ENCODE data around the gene TMEM60. TPM values are rescaled to one million over a fixed set of nuclear protein-coding genes. Genes with fewer than 3 reads are reported as not detected.

The TMEM60 gene
- total and polyA plus RNA-seq, 4 donors: 4.9 to 16.7 (median 9.8) TPM

DNA sequence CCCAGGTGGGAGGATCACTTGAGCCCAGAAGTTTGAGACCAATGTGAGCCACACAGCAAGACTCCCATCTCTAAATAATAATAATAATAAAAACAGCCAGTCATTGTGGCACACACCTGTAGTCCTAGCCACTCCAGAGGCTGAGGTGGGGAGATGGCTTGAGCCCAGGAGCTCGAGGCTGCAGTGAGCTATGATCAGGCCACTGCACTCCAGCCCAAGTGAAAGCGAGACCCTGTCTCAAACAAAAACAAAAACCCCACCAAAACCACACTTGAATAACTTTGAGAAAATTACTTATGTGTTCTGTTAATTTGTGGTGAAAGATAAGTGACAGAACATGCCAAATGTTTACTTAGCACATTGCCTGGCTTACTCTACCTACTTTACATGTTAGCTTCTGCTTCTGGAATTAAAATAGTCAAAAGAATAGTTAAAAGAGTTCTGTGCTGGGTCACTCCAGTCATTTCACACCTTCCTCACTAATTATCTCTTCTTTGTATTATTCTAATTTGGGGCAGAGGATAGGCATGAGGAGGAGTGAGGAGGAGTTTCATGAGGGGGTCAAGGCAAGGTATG, 9.8 kb downstream of the TMEM60 start:
- Histone ChIP-seq H3K27ac (ENCODE audit: low read depth in 1 of 2, low read length in 2 of 2) (no peak overlapping the region), H3K36me3 (ENCODE audit: control insufficient read depth in 4 of 4, insufficient read depth in 3 of 4, low read depth in 1 of 4, low read length in 3 of 4) (no peaks in the 10 kb centered on the region), H3K9me3 (ENCODE audit: control insufficient read depth in 4 of 4, low read length in 3 of 4) (peaks cover 0 to 4% (median 0%) of the 10 kb centered on the region in 4 donors), H3K4me3 (ENCODE audit: low read depth in 1 of 3, low read length in 3 of 3) (no peak overlapping the region), H3K4me1 (ENCODE audit: control insufficient read depth in 4 of 4, insufficient read depth in 4 of 4, low read length in 3 of 4) (peaks cover 4 to 24% (median 5%) of the 10 kb centered on the region in 4 donors), H3K27me3 (ENCODE audit: control insufficient read depth in 4 of 4, insufficient read depth in 4 of 4, low read length in 3 of 4) (no peaks in the 10 kb centered on the region), H3K9ac (ENCODE audit: low read depth in 1 of 2, low read length in 2 of 2) (no peak overlapping the region)
- no peak for TF ChIP-seq TAF1 (conservative IDR thresholded peaks at IDR 0.05)
- TF ChIP-seq, protein P1, sequence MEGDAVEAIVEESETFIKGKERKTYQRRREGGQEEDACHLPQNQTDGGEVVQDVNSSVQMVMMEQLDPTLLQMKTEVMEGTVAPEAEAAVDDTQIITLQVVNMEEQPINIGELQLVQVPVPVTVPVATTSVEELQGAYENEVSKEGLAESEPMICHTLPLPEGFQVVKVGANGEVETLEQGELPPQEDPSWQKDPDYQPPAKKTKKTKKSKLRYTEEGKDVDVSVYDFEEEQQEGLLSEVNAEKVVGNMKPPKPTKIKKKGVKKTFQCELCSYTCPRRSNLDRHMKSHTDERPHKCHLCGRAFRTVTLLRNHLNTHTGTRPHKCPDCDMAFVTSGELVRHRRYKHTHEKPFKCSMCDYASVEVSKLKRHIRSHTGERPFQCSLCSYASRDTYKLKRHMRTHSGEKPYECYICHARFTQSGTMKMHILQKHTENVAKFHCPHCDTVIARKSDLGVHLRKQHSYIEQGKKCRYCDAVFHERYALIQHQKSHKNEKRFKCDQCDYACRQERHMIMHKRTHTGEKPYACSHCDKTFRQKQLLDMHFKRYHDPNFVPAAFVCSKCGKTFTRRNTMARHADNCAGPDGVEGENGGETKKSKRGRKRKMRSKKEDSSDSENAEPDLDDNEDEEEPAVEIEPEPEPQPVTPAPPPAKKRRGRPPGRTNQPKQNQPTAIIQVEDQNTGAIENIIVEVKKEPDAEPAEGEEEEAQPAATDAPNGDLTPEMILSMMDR (IDR thresholded peaks at IDR 0.05; ENCODE audit: low read depth, low read length, missing input control): no peak
- TF ChIP-seq RAD21 (IDR thresholded peaks at IDR 0.05): no peak
- no peak for TF ChIP-seq HNF4G (IDR thresholded peaks at IDR 0.05)
- TF ChIP-seq HNF4A (conservative IDR thresholded peaks at IDR 0.05): no peak
- TF ChIP-seq GABPA (IDR thresholded peaks at IDR 0.05 in 1 of 2, conservative IDR thresholded peaks at IDR 0.05 in 1 of 2): no peak
- 95% methylated on average over 2 of the region's 2 CpGs for WGBS
- DNase-seq (ENCODE audit: low spot score): no peak

DNA sequence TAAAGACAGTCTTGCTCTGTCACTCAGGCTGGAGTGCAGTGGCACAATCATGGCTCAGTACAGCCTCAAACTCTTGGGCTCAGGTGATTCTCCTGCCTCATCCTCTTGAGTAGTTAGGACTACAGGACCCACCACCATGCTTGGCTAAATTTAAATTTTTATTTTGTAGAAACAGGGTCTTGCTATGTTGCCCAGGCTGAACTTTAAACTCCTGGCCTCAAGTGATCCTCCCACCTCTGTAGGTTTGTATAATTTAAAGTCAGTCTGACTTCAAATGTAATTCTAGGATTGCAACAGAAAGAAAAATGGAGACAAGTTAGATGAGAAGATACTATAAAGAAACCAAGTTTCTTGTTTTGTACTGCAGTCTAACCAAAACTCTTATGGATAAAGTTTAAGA, 11.5 kb downstream of the TMEM60 start:
- H3K4me1 ChIP-seq (ENCODE audit: control insufficient read depth in 4 of 4, insufficient read depth in 4 of 4, low read length in 3 of 4): peaks cover 4 to 28% (median 10%) of the 10 kb centered on the region in 4 donors
- TF ChIP-seq RAD21 (IDR thresholded peaks at IDR 0.05) (no peak), GABPA (IDR thresholded peaks at IDR 0.05 in 1 of 2, conservative IDR thresholded peaks at IDR 0.05 in 1 of 2) (no peak), FOXA1 (IDR thresholded peaks at IDR 0.05) (no peak), EGR1 (IDR thresholded peaks at IDR 0.05; ENCODE audit: low read depth in 2 of 2) (no peak), HNF4G (IDR thresholded peaks at IDR 0.05) (no peak), SP1 (IDR thresholded peaks at IDR 0.05) (no peak), TAF1 (conservative IDR thresholded peaks at IDR 0.05) (no peak)
- TF ChIP-seq, protein P2, sequence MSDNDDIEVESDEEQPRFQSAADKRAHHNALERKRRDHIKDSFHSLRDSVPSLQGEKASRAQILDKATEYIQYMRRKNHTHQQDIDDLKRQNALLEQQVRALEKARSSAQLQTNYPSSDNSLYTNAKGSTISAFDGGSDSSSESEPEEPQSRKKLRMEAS (IDR thresholded peaks at IDR 0.05): no peak
- TF ChIP-seq, protein P3, sequence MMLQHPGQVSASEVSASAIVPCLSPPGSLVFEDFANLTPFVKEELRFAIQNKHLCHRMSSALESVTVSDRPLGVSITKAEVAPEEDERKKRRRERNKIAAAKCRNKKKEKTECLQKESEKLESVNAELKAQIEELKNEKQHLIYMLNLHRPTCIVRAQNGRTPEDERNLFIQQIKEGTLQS (IDR thresholded peaks at IDR 0.05): no peak
- TF ChIP-seq, protein P4, sequence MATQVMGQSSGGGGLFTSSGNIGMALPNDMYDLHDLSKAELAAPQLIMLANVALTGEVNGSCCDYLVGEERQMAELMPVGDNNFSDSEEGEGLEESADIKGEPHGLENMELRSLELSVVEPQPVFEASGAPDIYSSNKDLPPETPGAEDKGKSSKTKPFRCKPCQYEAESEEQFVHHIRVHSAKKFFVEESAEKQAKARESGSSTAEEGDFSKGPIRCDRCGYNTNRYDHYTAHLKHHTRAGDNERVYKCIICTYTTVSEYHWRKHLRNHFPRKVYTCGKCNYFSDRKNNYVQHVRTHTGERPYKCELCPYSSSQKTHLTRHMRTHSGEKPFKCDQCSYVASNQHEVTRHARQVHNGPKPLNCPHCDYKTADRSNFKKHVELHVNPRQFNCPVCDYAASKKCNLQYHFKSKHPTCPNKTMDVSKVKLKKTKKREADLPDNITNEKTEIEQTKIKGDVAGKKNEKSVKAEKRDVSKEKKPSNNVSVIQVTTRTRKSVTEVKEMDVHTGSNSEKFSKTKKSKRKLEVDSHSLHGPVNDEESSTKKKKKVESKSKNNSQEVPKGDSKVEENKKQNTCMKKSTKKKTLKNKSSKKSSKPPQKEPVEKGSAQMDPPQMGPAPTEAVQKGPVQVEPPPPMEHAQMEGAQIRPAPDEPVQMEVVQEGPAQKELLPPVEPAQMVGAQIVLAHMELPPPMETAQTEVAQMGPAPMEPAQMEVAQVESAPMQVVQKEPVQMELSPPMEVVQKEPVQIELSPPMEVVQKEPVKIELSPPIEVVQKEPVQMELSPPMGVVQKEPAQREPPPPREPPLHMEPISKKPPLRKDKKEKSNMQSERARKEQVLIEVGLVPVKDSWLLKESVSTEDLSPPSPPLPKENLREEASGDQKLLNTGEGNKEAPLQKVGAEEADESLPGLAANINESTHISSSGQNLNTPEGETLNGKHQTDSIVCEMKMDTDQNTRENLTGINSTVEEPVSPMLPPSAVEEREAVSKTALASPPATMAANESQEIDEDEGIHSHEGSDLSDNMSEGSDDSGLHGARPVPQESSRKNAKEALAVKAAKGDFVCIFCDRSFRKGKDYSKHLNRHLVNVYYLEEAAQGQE (IDR thresholded peaks at IDR 0.05): no peak
- TF ChIP-seq, protein P5, sequence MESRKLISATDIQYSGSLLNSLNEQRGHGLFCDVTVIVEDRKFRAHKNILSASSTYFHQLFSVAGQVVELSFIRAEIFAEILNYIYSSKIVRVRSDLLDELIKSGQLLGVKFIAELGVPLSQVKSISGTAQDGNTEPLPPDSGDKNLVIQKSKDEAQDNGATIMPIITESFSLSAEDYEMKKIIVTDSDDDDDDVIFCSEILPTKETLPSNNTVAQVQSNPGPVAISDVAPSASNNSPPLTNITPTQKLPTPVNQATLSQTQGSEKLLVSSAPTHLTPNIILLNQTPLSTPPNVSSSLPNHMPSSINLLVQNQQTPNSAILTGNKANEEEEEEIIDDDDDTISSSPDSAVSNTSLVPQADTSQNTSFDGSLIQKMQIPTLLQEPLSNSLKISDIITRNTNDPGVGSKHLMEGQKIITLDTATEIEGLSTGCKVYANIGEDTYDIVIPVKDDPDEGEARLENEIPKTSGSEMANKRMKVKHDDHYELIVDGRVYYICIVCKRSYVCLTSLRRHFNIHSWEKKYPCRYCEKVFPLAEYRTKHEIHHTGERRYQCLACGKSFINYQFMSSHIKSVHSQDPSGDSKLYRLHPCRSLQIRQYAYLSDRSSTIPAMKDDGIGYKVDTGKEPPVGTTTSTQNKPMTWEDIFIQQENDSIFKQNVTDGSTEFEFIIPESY (IDR thresholded peaks at IDR 0.05): no peak

More for the DNA sequence above, 11.5 kb downstream of the TMEM60 start:
- no peaks in the 10 kb centered on the region for H3K27me3 ChIP-seq (ENCODE audit: control insufficient read depth in 4 of 4, insufficient read depth in 4 of 4, low read length in 3 of 4)
- DNase-seq (ENCODE audit: low spot score): no peak
- no peaks in the 10 kb centered on the region for H3K36me3 ChIP-seq (ENCODE audit: control insufficient read depth in 4 of 4, insufficient read depth in 3 of 4, low read depth in 1 of 4, low read length in 3 of 4)
- no peak overlapping the region for H3K27ac ChIP-seq (ENCODE audit: low read depth in 1 of 2, low read length in 2 of 2)
- H3K4me3 ChIP-seq (ENCODE audit: low read depth in 1 of 3, low read length in 3 of 3): no peak overlapping the region
- H3K9ac ChIP-seq (ENCODE audit: low read depth in 1 of 2, low read length in 2 of 2): no peak overlapping the region
- peaks cover 0 to 4% (median 0%) of the 10 kb centered on the region in 4 donors for H3K9me3 ChIP-seq (ENCODE audit: control insufficient read depth in 4 of 4, low read length in 3 of 4)
